HepG2 (cell line): Measurements from ENCODE around the gene ZNF747. TPM values are rescaled to one million over a fixed set of nuclear protein-coding genes. Genes with fewer than 3 reads are reported as not detected.

Experiments used
- CHD2 ChIP-seq: IDR thresholded peaks from 2 replicates; pipeline ENCODE4 v1.6.1; 2011; ENCODE audit warnings: low read depth, low read length, improper control_type of control experiment
- DPF2 ChIP-seq: sonication (generic); formaldehyde crosslinking; IDR thresholded peaks from 2 replicates; pipeline ENCODE4 v1.4.0; 2020; ENCODE audit warnings: mild to moderate bottlenecking, low read depth, missing genetic modification reagents, borderline replicate concordance
- ELF1 ChIP-seq: sonication (generic); formaldehyde crosslinking; IDR thresholded peaks from 2 replicates; pipeline ENCODE4 v1.4.0; 2020; ENCODE audit warnings: missing genetic modification reagents
- HNF4G ChIP-seq, 2 experiments: sonication (generic) in 1 of 2; formaldehyde crosslinking in 1 of 2; IDR thresholded peaks; 2 replicates each; pipeline versions ENCODE4 v1.4.0 to v1.6.1; 2011 to 2020; ENCODE audit warnings: borderline replicate concordance in 2 of 2, low read depth in 2 of 2, mild to moderate bottlenecking in 2 of 2, low read length in 1 of 2, missing genetic modification reagents in 1 of 2, moderate library complexity in 1 of 2
- PITX1 ChIP-seq: sonication (generic); formaldehyde crosslinking; IDR thresholded peaks from 2 replicates; pipeline ENCODE4 v1.5.1; 2020; ENCODE audit warnings: mild to moderate bottlenecking, missing genetic modification reagents
- PLRG1 ChIP-seq: fragments of 450-650 bp; conservative IDR thresholded peaks from 2 replicates; pipeline ENCODE4 v1.6.1; 2016
- SNAPC5 ChIP-seq: sonication (generic); formaldehyde crosslinking; IDR thresholded peaks from 2 replicates; pipeline ENCODE4 v1.8.1; 2023; ENCODE audit warnings: mild to moderate bottlenecking, missing genetic modification reagents, borderline replicate concordance
- THRA ChIP-seq: sonication (generic); formaldehyde crosslinking; IDR thresholded peaks from 2 replicates; pipeline ENCODE4 v1.4.0; 2020; ENCODE audit warnings: missing genetic modification reagents, borderline replicate concordance
- ZFP91 ChIP-seq: sonication (generic); formaldehyde crosslinking; IDR thresholded peaks from 2 replicates; pipeline ENCODE4 v1.9.0; 2022; ENCODE audit warnings: missing genetic modification reagents, mild to moderate bottlenecking, borderline replicate concordance
- ZFX ChIP-seq: sonication (generic); formaldehyde crosslinking; IDR thresholded peaks from 2 replicates; pipeline ENCODE4 v1.4.0; 2020; ENCODE audit warnings: mild to moderate bottlenecking, low read depth, missing genetic modification reagents, moderate library complexity
- ZNF224 ChIP-seq: sonication (generic); formaldehyde crosslinking; IDR thresholded peaks from 2 replicates; pipeline ENCODE4 v1.5.0; 2020; ENCODE audit warnings: mild to moderate bottlenecking, missing genetic modification reagents
- ZNF296 ChIP-seq: sonication (generic); formaldehyde crosslinking; conservative IDR thresholded peaks from 2 replicates; pipeline ENCODE4 v1.5.0; 2020; ENCODE audit warnings: mild to moderate bottlenecking, missing genetic modification reagents
- ZNF33B ChIP-seq: sonication (generic); formaldehyde crosslinking; IDR thresholded peaks from 2 replicates; pipeline ENCODE4 v1.5.1; 2020; ENCODE audit warnings: mild to moderate bottlenecking, missing genetic modification reagents
- ZNF512B ChIP-seq: sonication (generic); formaldehyde crosslinking; IDR thresholded peaks from 2 replicates; pipeline ENCODE4 v1.5.1; 2020; ENCODE audit warnings: missing genetic modification reagents, mild to moderate bottlenecking, borderline replicate concordance
- ZNF878 ChIP-seq: sonication (generic); formaldehyde crosslinking; IDR thresholded peaks from 2 replicates; pipeline ENCODE4 v1.8.1; 2023; ENCODE audit warnings: mild to moderate bottlenecking, missing genetic modification reagents, moderate library complexity
- polyA plus RNA-seq, 8 experiments: library from polyadenylated mRNA; depleted of rRNA in 3 of 8; stranded (reverse) in 7 of 8; unstranded in 1 of 8; fragments of >200 nt; fragmentation: Illumina TruSeq in 4 of 8; extraction: Trizol in 4 of 8; gene quantifications; 2 replicates each; pipeline versions ENCODE4 v1.2.1 to v1.2.3, GENCODE V29; 2011 to 2016; ENCODE audit warnings: low read depth in 4 of 8, missing spikeins in 1 of 8, mixed read lengths in 1 of 8; ENCODE audit not compliant: insufficient read depth in 1 of 8
- total RNA-seq, 5 experiments: library from RNA; depleted of rRNA; stranded (reverse); fragments of >200 nt; fragmentation: Illumina TruSeq; extraction: Trizol; gene quantifications; 2 replicates each; pipeline ENCODE4 v1.2.3, GENCODE V29; 2016; ENCODE audit warnings: low read depth in 1 of 5

Gene ZNF747
- total and polyA plus RNA-seq, 2 of the 13 experiments (the other 11 are each of a cell fraction or from before 2014, with no cell fraction given) = 7.2 to 10.2 TPM

- peak; percentile 62; the same call in 1 of the 2 replicates for TF ChIP-seq ZFP91 (CRISPR knock-in tag)
- TF ChIP-seq ELF1 = no peak
- TF ChIP-seq PITX1 = 0 out of 2 replicates have a peak, but pooled peaks have one; percentile 20
- TF ChIP-seq ZNF224 = no peak
- TF ChIP-seq PLRG1 = no peak
- 0 out of 2 replicates have a peak, but pooled peaks have one; percentile 78 for TF ChIP-seq ZNF33B (CRISPR knock-in tag)
- no peak for TF ChIP-seq ZNF296 (CRISPR knock-in tag)
- no peak for TF ChIP-seq HNF4G (IDR thresholded peaks at IDR 0.05; ENCODE audit: borderline replicate concordance, low read depth, low read length)
- no peak for TF ChIP-seq HNF4G (CRISPR knock-in tag; IDR thresholded peaks at IDR 0.05; ENCODE audit: borderline replicate concordance, low read depth)
- no peak for TF ChIP-seq CHD2
- TF ChIP-seq ZNF512B (CRISPR knock-in tag) = no peak
- TF ChIP-seq ZFX = peak; percentile 52
- no peak for TF ChIP-seq DPF2 (CRISPR knock-in tag)
- TF ChIP-seq SNAPC5 (CRISPR knock-in tag) = no peak
- no peak for TF ChIP-seq THRA (CRISPR knock-in tag)
- TF ChIP-seq ZNF878 (CRISPR knock-in tag) = no peak
These were observed 4.6 kb upstream of the ZNF747 start (continued) for GRCh38 chr16:30539000-30539964.
